RWPE2 (cell line): ENCODE measurements around the gene GPR25.
A peak's percentile ranks its signal among the peaks of the same experiment; 100 is the strongest.

Source experiments
- ATAC-seq: fragments of 200-7000 bp; cut with Tn5 transposase; 3 replicates; pipeline ENCODE4 v1.9.1; 2021; ENCODE audit warnings: low read depth
- DNase-seq: peaks from one replicate; pipeline ENCODE4 v3.0.0-alpha.2; 2020; ENCODE audit warnings: low spot score
- H3K27ac ChIP-seq: fragments of 450-650 bp; 2 replicates; pipeline ENCODE4 v1.5.1; 2017; ENCODE audit warnings: mild to moderate bottlenecking; ENCODE audit not compliant: poor library complexity, severe bottlenecking
- H3K27me3 ChIP-seq: fragments of 250-450 bp; sonication (Bioruptor Pico); 2 replicates; pipeline ENCODE4 v1.5.1; 2021; ENCODE audit warnings: mild to moderate bottlenecking, moderate library complexity; ENCODE audit not compliant: insufficient read depth, poor library complexity, severe bottlenecking
- H3K36me3 ChIP-seq: fragments of 250-450 bp; sonication (Bioruptor Pico); 2 replicates; pipeline ENCODE4 v1.5.1; 2020; ENCODE audit warnings: low read depth, mild to moderate bottlenecking, moderate library complexity
- H3K4me1 ChIP-seq: fragments of 250-450 bp; sonication (Bioruptor Pico); 2 replicates; pipeline ENCODE4 v1.5.1; 2021; ENCODE audit warnings: mild to moderate bottlenecking, moderate library complexity; ENCODE audit not compliant: insufficient read depth, poor library complexity, severe bottlenecking
- H3K4me3 ChIP-seq: fragments of 250-450 bp; sonication (Bioruptor Pico); 2 replicates; pipeline ENCODE4 v1.5.1; 2021; ENCODE audit warnings: mild to moderate bottlenecking, moderate library complexity; ENCODE audit not compliant: severe bottlenecking
- H3K9me3 ChIP-seq: fragments of 250-450 bp; sonication (Bioruptor Pico); 2 replicates; pipeline ENCODE4 v1.5.1; 2021; ENCODE audit warnings: mild to moderate bottlenecking, moderate library complexity; ENCODE audit not compliant: severe bottlenecking
- CTCF ChIP-seq: fragments of 450-650 bp; IDR thresholded peaks from one replicate; pipeline ENCODE4 v1.5.1; 2017; ENCODE audit warnings: mild to moderate bottlenecking, moderate library complexity; ENCODE audit not compliant: poor library complexity, severe bottlenecking

GPR25 gene

GRCh38 chr1:200872446-200873115, at the start of gene GPR25:
Gene GPR25, plus strand, starts transcription at chr1:200872981. Its CDS starts 57 bp downstream, at chr1:200873038.
- peak within 1 kb of the TSS; percentile 4 for H3K4me3 ChIP-seq
- no peaks in the 10 kb centered on the region for H3K4me1 ChIP-seq
- peaks cover 6% of the 10 kb centered on the region for H3K27me3 ChIP-seq
- no peaks in the 10 kb centered on the region for H3K36me3 ChIP-seq
- ATAC-seq (no peak; the same call in 2 of the 3 replicates), DNase-seq (no peak)
- H3K9me3 ChIP-seq: no peaks in the 10 kb centered on the region
- no peak for TF ChIP-seq CTCF
- H3K27ac ChIP-seq: no peak within 1 kb of the TSS

GRCh38 chr1:200831091-200831490, 41.7 kb upstream of the GPR25 start:
- H3K4me3 ChIP-seq: no peak overlapping the region
- ATAC-seq: no peak
- no peaks in the 10 kb centered on the region for H3K4me1 ChIP-seq
- no peaks in the 10 kb centered on the region for H3K9me3 ChIP-seq
- no peaks in the 10 kb centered on the region for H3K27me3 ChIP-seq
- no peak for TF ChIP-seq CTCF
- peaks cover 75% of the 10 kb centered on the region for H3K36me3 ChIP-seq
- H3K27ac ChIP-seq: no peak overlapping the region
- DNase-seq: no peak

GRCh38 chr1:200834383-200834782, 38.4 kb upstream of the GPR25 start:
- H3K36me3 ChIP-seq: peaks cover 75% of the 10 kb centered on the region
- H3K27ac ChIP-seq: no peak overlapping the region
- H3K4me1 ChIP-seq: no peaks in the 10 kb centered on the region
- peaks cover 2% of the 10 kb centered on the region for H3K9me3 ChIP-seq
- ATAC-seq (no peak), DNase-seq (no peak)
- no peak for TF ChIP-seq CTCF
- H3K4me3 ChIP-seq: no peak overlapping the region
- no peaks in the 10 kb centered on the region for H3K27me3 ChIP-seq

GRCh38 chr1:200836213-200836612, 36.6 kb upstream of the GPR25 start:
- Histone ChIP-seq H3K27me3 (no peaks in the 10 kb centered on the region), H3K36me3 (peaks cover 79% of the 10 kb centered on the region), H3K27ac (no peak overlapping the region), H3K9me3 (peaks cover 2% of the 10 kb centered on the region), H3K4me1 (peaks cover 2% of the 10 kb centered on the region), H3K4me3 (no peak overlapping the region)
- no peak for ATAC-seq
- DNase-seq: no peak
- no peak for TF ChIP-seq CTCF

- Histone ChIP-seq H3K9me3 (peaks cover 2% of the 10 kb centered on the region), H3K27ac (peak overlapping the region; percentile 7), H3K4me1 (peaks cover 11% of the 10 kb centered on the region), H3K36me3 (peaks cover 81% of the 10 kb centered on the region), H3K27me3 (no peaks in the 10 kb centered on the region), H3K4me3 (no peak overlapping the region)
- DNase-seq (no peak), ATAC-seq (no peak)
- peak; percentile 79 for TF ChIP-seq CTCF
Observed at GRCh38 chr1:200837931-200838571, 34.7 kb upstream of the GPR25 start.
